Bronchial epithelial cell (primary cell): ENCODE data around the gene TEX261. TPM values are rescaled to one million over a fixed set of nuclear protein-coding genes. Genes with fewer than 3 reads are reported as not detected.
"Not testable (repeated sequence)": the region's sequence is repeated elsewhere in the genome, so short reads cannot be mapped to it uniquely, and the experiment has no call there.

ENCODE experiments used
- DNase-seq: peaks from one replicate; pipeline ENCODE4 v3.0.0-alpha.2; 2010; ENCODE audit warnings: low read depth
- FAIRE-seq: peaks from 2 replicates; lab custom pipeline; 2011; peaks lifted over from hg19 to GRCh38; lab: Jason Lieb, UNC
- H3K27me3 ChIP-seq: 2 replicates; pipeline ENCODE4 v1.5.1; 2011; ENCODE audit warnings: low read length; ENCODE audit not compliant: control insufficient read depth, insufficient read depth
- H3K36me3 ChIP-seq: 2 replicates; pipeline ENCODE4 v1.5.1; 2011; ENCODE audit warnings: low read length; ENCODE audit not compliant: control insufficient read depth, insufficient read depth
- H3K4me3 ChIP-seq: 2 replicates; pipeline ENCODE4 v1.5.1; 2011; ENCODE audit warnings: mild to moderate bottlenecking, low read depth, low read length, control low read depth
- total RNA-seq: library from RNA; depleted of rRNA; stranded (reverse); fragments of >200 nt; gene quantifications from 2 replicates; pipeline ENCODE4 v1.2.1, GENCODE V29; 2014
- TF ChIP-seq, protein P1 (sequence below): IDR thresholded peaks from 2 replicates; pipeline ENCODE4 v1.5.1; 2011; ENCODE audit warnings: mild to moderate bottlenecking, moderate library complexity, low read length, control low read depth, inconsistent platforms; ENCODE audit not compliant: insufficient read depth, severe bottlenecking

Gene TEX261
- total RNA-seq, 1 donor from 2014 or later: 11.1 TPM

GRCh38 chr2:71018625-71019024, 24.0 kb upstream of the TEX261 start:
- TF ChIP-seq, protein P1, sequence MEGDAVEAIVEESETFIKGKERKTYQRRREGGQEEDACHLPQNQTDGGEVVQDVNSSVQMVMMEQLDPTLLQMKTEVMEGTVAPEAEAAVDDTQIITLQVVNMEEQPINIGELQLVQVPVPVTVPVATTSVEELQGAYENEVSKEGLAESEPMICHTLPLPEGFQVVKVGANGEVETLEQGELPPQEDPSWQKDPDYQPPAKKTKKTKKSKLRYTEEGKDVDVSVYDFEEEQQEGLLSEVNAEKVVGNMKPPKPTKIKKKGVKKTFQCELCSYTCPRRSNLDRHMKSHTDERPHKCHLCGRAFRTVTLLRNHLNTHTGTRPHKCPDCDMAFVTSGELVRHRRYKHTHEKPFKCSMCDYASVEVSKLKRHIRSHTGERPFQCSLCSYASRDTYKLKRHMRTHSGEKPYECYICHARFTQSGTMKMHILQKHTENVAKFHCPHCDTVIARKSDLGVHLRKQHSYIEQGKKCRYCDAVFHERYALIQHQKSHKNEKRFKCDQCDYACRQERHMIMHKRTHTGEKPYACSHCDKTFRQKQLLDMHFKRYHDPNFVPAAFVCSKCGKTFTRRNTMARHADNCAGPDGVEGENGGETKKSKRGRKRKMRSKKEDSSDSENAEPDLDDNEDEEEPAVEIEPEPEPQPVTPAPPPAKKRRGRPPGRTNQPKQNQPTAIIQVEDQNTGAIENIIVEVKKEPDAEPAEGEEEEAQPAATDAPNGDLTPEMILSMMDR: no peak
- no peaks in the 10 kb centered on the region for H3K36me3 ChIP-seq
- H3K4me3 ChIP-seq: no peak overlapping the region
- no peak for FAIRE-seq
- no peaks in the 10 kb centered on the region for H3K27me3 ChIP-seq
- DNase-seq: no peak

DNA sequence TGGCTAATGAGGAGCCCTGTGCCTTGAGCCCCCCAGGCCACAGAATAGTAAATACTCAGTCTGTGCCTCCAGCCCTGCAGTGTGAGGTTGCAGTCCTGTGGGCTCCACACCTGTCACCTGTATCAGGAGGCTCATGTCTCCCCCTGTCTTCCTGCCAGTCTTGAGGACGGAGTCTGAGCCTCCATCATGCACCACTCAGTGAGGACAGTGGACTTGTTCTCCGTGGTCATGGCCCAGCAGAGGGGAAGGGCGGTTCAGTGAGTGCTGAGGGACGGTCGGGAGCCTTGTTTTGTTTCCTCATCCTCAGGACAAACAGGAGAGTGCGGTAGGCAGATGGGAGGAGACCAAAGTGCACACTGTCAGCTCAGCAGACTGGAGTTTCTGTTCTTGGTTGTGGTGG, 17.1 kb upstream of the TEX261 start:
- not testable (repeated sequence) for H3K4me3 ChIP-seq, FAIRE-seq, H3K36me3 ChIP-seq, H3K27me3 ChIP-seq, DNase-seq

DNA sequence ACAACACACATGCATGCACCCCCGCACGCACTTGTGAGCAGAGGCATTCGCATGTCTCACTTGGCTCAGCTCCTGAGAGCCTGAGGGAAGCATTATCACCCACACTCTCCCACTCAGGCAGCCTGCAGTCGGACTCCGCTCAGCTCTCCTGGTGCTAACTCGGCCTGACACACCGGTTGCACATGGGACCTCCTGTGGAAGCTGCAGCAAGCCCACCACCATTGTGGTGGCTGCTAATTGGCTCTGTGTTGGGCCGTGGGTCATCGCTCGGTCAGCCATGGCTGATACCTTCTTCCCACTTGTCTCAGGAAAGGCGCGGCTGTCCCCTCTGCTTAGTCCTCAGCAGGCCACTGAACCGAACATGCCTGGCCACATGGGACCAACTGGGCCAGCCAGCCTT, 13.7 kb upstream of the TEX261 start:
- H3K4me3 ChIP-seq: no peak overlapping the region

DNA sequence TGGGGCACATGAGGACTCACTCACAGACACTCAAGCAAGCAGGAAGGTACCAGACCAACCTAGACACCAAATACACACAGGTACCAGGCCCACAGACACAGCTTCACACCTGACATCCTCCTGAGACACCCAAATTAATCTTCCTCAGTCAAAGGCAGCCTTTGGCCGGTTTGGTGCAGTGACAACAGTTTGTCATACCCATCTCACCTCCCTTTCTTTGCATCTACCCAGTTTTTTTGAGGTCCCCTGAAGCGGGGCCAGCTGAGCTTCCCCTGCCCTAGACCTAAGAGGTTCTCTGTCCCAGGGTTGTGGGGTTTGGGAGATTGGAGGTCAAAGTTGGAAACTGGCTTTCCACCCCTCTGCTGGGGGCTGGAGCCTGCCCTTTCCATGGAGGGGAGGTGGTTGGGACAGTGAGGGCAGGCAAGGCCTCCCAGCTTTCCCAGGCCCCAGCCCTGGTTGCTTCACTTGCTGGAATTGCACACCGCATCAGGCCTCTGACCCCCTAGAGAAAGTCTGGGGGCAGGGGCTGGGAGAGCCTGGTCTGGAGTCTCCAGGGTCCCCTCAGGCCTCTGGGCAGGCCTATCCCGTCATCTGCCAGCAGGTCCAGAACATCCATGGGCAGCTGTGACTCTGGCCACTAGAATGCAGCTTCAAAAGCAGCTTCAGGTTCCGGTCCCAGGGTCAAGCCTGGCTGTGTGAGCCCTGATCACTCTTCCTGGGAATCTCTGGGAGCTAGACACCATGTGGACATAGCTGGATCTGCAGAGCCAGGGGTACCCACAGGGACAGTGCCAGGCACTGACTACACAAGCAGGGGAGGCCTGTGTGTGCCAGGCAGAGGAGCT, 12.5 kb upstream of the TEX261 start:
- Histone ChIP-seq H3K4me3 (no peak overlapping the region), H3K27me3 (no peaks in the 10 kb centered on the region), H3K36me3 (no peaks in the 10 kb centered on the region)
- DNase-seq: no peak
- TF ChIP-seq, protein P1: no peak
- FAIRE-seq: no peak

More for the DNA sequence above, 13.7 kb upstream of the TEX261 start:
- Histone ChIP-seq H3K27me3 (no peaks in the 10 kb centered on the region), H3K36me3 (no peaks in the 10 kb centered on the region)
- no peak for DNase-seq
- TF ChIP-seq, protein P1: no peak
- no peak for FAIRE-seq

DNA sequence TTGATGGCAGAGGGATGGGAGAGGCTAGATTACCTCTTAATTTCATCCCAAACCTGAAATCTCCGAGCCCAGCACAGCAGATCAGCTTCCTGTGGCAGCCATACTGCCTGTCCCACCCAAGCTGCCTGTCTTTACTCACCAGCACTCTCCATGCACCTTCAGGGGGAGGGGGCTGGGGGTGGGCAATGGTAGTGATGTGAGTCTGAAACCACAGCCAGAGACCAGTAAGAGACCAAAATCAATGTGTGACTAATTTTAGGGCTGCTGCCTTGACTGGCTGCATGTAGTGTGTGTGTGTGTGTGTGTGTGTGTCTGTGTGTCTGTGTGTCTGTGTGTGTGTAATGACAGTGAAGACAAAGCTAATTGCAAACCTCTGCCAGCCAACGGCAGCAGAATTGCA, 11.7 kb upstream of the TEX261 start:
- H3K36me3 ChIP-seq: no peaks in the 10 kb centered on the region
- no peaks in the 10 kb centered on the region for H3K27me3 ChIP-seq
- FAIRE-seq (no peak), DNase-seq (no peak)
- H3K4me3 ChIP-seq: no peak overlapping the region
- TF ChIP-seq, protein P1: no peak

GRCh38 chr2:71005271-71006202, 10.9 kb upstream of the TEX261 start:
- FAIRE-seq (peak; percentile 43), DNase-seq (no peak)
- Histone ChIP-seq H3K4me3 (no peak overlapping the region), H3K27me3 (no peaks in the 10 kb centered on the region), H3K36me3 (no peaks in the 10 kb centered on the region)
- TF ChIP-seq, protein P1: no peak
